NT2/D1 (cell line): ENCODE data around the gene LRIG1.

Experiments
- DNase-seq: peaks from one replicate; pipeline ENCODE4 v3.0.0-alpha.2; 2011; ENCODE audit warnings: low read depth, low spot score
- H3K27me3 ChIP-seq: 2 replicates; pipeline ENCODE4 v1.6.0; 2011; ENCODE audit warnings: mild to moderate bottlenecking; ENCODE audit not compliant: insufficient read length, insufficient read depth
- H3K36me3 ChIP-seq: 2 replicates; pipeline ENCODE4 v1.6.1; 2011; ENCODE audit warnings: mild to moderate bottlenecking, low read length, mixed read lengths; ENCODE audit not compliant: insufficient read depth, insufficient read length
- H3K4me1 ChIP-seq: 2 replicates; pipeline ENCODE4 v1.5.1; 2011; ENCODE audit not compliant: insufficient read depth, insufficient read length
- H3K4me3 ChIP-seq: 2 replicates; pipeline ENCODE4 v1.5.1; 2011; ENCODE audit warnings: low read depth; ENCODE audit not compliant: insufficient read length
- H3K9ac ChIP-seq: 2 replicates; pipeline ENCODE4 v1.6.0; 2011; ENCODE audit warnings: low read depth; ENCODE audit not compliant: insufficient read length
- H3K9me3 ChIP-seq: 2 replicates; pipeline ENCODE4 v1.5.1; 2011; ENCODE audit warnings: mild to moderate bottlenecking, low read length; ENCODE audit not compliant: insufficient read depth
- SUZ12 ChIP-seq: IDR thresholded peaks from 2 replicates; pipeline ENCODE4 v1.6.1; 2011; ENCODE audit not compliant: insufficient read length, insufficient read depth; ENCODE audit errors: extremely low read depth
- YY1 ChIP-seq: IDR thresholded peaks from 2 replicates; pipeline ENCODE4 v1.6.1; 2011; ENCODE audit not compliant: insufficient read length, insufficient read depth
- ZNF274 ChIP-seq: IDR thresholded peaks from 2 replicates; pipeline ENCODE4 v1.6.1; 2011; ENCODE audit warnings: mild to moderate bottlenecking, low read depth, low read length

LRIG1 gene

GRCh38 chr3:66399529-66400232 lies 101.1 kb downstream of the LRIG1 start:
- Histone ChIP-seq H3K36me3 (peaks cover 72% of the 10 kb centered on the region), H3K4me3 (no peak overlapping the region), H3K4me1 (peaks cover 12% of the 10 kb centered on the region)

DNA sequence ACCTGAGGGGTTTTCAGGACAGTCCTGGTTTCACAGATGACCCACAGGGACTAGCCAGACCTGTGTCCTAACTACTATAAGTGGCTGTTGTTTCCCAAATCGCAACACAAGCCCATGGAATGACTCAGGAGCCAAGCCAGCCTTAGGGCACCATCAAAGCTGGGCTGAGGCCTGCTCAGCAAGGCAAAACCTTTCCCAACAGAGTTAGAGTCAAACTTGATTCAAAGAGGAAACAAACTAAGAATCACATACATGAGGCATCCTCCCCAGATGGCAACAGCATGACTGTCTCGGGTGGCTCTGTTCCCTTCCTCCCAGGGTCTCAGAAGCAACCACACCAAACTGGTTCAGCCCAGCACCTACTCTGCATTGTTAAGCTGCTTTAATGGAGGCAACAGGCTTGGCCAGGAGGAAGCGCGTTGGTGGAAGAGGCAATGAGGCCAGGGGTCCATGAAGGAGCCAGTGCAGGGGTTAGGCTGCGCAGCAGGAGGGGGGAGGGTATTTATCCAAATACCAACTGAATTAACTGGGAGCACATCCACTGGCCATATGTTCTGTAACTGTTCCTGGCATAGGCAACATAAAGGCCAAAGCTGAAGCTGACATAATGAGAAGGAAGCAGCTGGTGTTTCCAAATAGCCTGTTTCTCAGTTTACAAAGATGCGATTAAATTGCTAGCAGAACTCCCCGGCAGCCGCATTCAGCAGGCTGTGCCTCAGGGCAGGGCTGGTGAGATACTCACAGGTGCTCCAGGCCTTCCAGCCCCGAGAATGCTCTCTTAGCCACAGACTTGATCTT lies 102.4 kb downstream of the LRIG1 start:
- Histone ChIP-seq H3K4me3 (no peak overlapping the region), H3K4me1 (peaks cover 10% of the 10 kb centered on the region), H3K36me3 (peaks cover 72% of the 10 kb centered on the region), H3K27me3 (no peaks in the 10 kb centered on the region), H3K9ac (no peak overlapping the region), H3K9me3 (no peaks in the 10 kb centered on the region)
- DNase-seq, result no peak
- TF ChIP-seq SUZ12 (no peak), ZNF274 (no peak), YY1 (no peak)

More at GRCh38 chr3:66399529-66400232, 101.1 kb downstream of the LRIG1 start:
- Histone ChIP-seq H3K9ac (no peak overlapping the region), H3K27me3 (no peaks in the 10 kb centered on the region), H3K9me3 (no peaks in the 10 kb centered on the region)
- no peak for TF ChIP-seq SUZ12
- no peak for TF ChIP-seq ZNF274
- no peak for TF ChIP-seq YY1
- DNase-seq, result no peak

GRCh38 chr3:66397745-66398144 lies 103.1 kb downstream of the LRIG1 start:
- Histone ChIP-seq H3K4me1 (peaks cover 8% of the 10 kb centered on the region), H3K27me3 (no peaks in the 10 kb centered on the region), H3K36me3 (peaks cover 76% of the 10 kb centered on the region), H3K9me3 (no peaks in the 10 kb centered on the region), H3K9ac (no peak overlapping the region), H3K4me3 (no peak overlapping the region)
- TF ChIP-seq SUZ12, result no peak
- TF ChIP-seq YY1, result no peak
- no peak for TF ChIP-seq ZNF274
- DNase-seq, result no peak

DNA sequence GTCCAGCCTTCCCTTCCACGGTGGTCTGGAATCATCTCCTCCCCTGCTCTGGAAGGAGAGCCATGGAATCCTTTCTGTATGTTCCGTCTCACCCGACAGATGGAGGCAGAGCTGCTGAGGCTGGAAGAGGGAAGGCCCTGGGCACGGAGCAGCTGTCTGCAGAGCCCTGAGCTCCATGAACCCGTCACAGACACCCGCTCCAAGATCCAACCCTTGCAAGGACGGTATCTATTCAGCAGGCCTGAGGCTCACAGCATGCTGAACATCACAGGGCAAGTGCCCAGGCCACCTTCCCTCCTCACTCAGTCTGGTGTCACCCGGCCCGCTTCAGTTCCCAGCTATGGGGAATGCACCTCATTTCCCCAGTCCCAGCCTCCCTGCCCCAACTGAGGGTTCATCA lies 103.9 kb downstream of the LRIG1 start:
- Histone ChIP-seq H3K27me3 (no peaks in the 10 kb centered on the region), H3K4me3 (no peak overlapping the region), H3K4me1 (peaks cover 5% of the 10 kb centered on the region), H3K36me3 (peaks cover 77% of the 10 kb centered on the region), H3K9me3 (no peaks in the 10 kb centered on the region), H3K9ac (no peak overlapping the region)
- DNase-seq, result no peak
- TF ChIP-seq ZNF274 (no peak), YY1 (no peak), SUZ12 (no peak)

DNA sequence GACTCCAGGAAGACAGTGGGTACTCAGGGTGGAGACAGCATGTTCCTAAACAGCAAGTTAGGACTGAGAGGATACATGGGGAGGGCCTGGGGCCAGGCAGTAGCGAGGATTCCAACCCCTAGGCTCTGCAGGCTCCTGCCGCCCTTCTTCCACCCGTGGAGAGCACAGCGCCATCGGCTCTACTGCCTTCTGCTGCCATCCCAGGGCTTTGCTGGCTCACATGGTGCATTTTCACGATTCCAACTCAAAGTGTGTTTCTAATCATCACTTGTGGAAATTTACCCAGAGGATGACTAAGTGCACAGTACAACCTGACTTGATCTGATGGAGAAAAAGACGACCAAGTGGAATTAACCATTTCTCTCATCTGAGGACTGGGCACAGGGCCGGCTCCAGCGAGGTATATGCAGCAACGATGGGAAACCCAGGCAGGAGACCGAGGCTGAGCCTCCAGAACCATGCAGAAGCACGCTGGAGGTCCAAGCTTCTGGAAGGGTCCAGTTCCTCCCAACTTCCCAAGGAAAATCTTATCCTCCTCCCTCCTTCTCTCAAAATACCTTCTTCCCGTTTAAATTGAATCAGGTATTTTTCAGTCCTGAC lies 104.6 kb downstream of the LRIG1 start:
- DNase-seq, result no peak
- Histone ChIP-seq H3K9me3 (no peaks in the 10 kb centered on the region), H3K4me3 (no peak overlapping the region), H3K27me3 (no peaks in the 10 kb centered on the region), H3K36me3 (peaks cover 75% of the 10 kb centered on the region), H3K4me1 (no peaks in the 10 kb centered on the region), H3K9ac (no peak overlapping the region)
- TF ChIP-seq ZNF274 (no peak), SUZ12 (no peak), YY1 (no peak)

DNA sequence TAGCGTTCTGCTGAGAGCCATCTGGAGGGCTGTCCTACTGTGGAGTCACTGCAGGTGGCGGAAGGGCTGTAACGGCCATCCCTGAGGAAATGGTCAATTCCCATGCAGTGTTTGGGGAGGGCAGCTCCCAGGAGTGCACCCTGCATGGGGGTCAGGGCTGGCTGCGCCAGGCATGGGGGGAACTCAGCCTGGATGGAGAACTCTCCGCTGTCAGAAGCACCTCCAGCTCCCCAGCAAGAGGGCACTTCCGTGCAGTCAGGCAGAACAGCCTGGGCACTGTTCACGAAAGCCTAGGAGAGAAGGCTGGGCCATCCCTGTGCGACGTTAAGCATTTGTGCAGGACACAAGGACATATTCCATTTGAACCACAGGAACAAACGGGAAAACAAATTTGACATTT lies 105.2 kb downstream of the LRIG1 start:
- Histone ChIP-seq H3K9ac (no peak overlapping the region), H3K4me3 (no peak overlapping the region), H3K36me3 (peaks cover 74% of the 10 kb centered on the region), H3K27me3 (no peaks in the 10 kb centered on the region), H3K9me3 (no peaks in the 10 kb centered on the region), H3K4me1 (no peaks in the 10 kb centered on the region)
- no peak for DNase-seq
- TF ChIP-seq SUZ12, result no peak
- no peak for TF ChIP-seq YY1
- no peak for TF ChIP-seq ZNF274

- DNase-seq, result no peak
- TF ChIP-seq SUZ12 (no peak), YY1 (no peak), ZNF274 (no peak)
- no peak overlapping the region for H3K9ac ChIP-seq
- no peaks in the 10 kb centered on the region for H3K27me3 ChIP-seq
- no peak overlapping the region for H3K4me3 ChIP-seq
- no peaks in the 10 kb centered on the region for H3K4me1 ChIP-seq
- H3K9me3 ChIP-seq, result no peaks in the 10 kb centered on the region
- H3K36me3 ChIP-seq, result peaks cover 67% of the 10 kb centered on the region
These were observed 106.0 kb downstream of the LRIG1 start for GRCh38 chr3:66394753-66395249.
